K562 (cell line): ENCODE measurements around the gene MACROD2. TPM values are rescaled to one million over a fixed set of nuclear protein-coding genes. Genes with fewer than 3 reads are reported as not detected.

Experiments
- ATAC-seq: fragments of 200-7000 bp; cut with Tn5 transposase; 3 replicates; pipeline ENCODE4 v1.9.1; 2020; ENCODE audit warnings: moderate library complexity
- BruUV-seq: library from RNA; stranded (reverse); fragments of 400-500 nt; replicated peaks from 2 replicates; lab custom pipeline; 2021; lab: Mats Ljungman, UMichigan
- CTCF ChIA-PET: fragments of 300-600 bp; formaldehyde crosslinking; extraction: SDS; loops from one replicate; lab custom pipeline; 2021; ENCODE audit warnings: low intra/inter-chr PET ratio; lab: Yijun Ruan, JAX
- POLR2A ChIA-PET: fragments of 300-600, 350-650 bp; sonication (Branson Sonifier 250); formaldehyde crosslinking; extraction: SDS; loops from one replicate; lab custom pipeline; 2021; ENCODE audit warnings: antibody characterized with exemption, inconsistent platforms; lab: Yijun Ruan, JAX
- DNase-seq, 4 experiments: peaks; one replicate each; pipeline versions ENCODE4 v3.0.0 to v3.0.0-alpha.2; 2011 to 2018; ENCODE audit warnings: low spot score in 3 of 4, mixed read lengths in 3 of 4; ENCODE audit errors: extremely low read depth in 1 of 4
- FAIRE-seq: peaks from 2 replicates; lab custom pipeline; 2011; peaks lifted over from hg19 to GRCh38; lab: Jason Lieb, UNC
- H2AFZ ChIP-seq: 2 replicates; pipeline ENCODE4 v1.6.0; 2011; ENCODE audit warnings: low read depth, low read length, control low read depth, inconsistent platforms
- H3K27ac ChIP-seq: fragments of 200-600 bp; 3 replicates; pipeline ENCODE4 v1.8.0; 2011; ENCODE audit warnings: low read depth, mild to moderate bottlenecking, control low read depth, inconsistent platforms, low read length, moderate library complexity, mixed read lengths; ENCODE audit errors: extremely low read depth
- H3K27me3 ChIP-seq, 2 experiments: fragments of 300-600 bp in 1 of 2; 2 replicates in 1 of 2; 3 replicates in 1 of 2; pipeline versions ENCODE4 v1.6.0 to v1.8.0; 2011; ENCODE audit warnings: inconsistent platforms in 2 of 2, low read length in 2 of 2, mild to moderate bottlenecking in 1 of 2, mixed read lengths in 1 of 2, moderate library complexity in 1 of 2; ENCODE audit not compliant: control insufficient read depth in 2 of 2, insufficient read depth in 2 of 2
- H3K36me3 ChIP-seq: fragments of 300-600 bp; 3 replicates; pipeline ENCODE4 v1.8.0; 2011; ENCODE audit warnings: mild to moderate bottlenecking, low read length, inconsistent platforms; ENCODE audit not compliant: control insufficient read depth, insufficient read depth
- H3K4me1 ChIP-seq, 2 experiments: fragments of 200-600 bp in 1 of 2; replicated peaks in 1 of 2; 2 replicates in 1 of 2; 3 replicates in 1 of 2; pipeline versions ENCODE4 v1.5.1 to v1.8.0; 2011; ENCODE audit warnings: inconsistent platforms in 2 of 2, low read length in 2 of 2, mild to moderate bottlenecking in 1 of 2, mixed read lengths in 1 of 2, moderate library complexity in 1 of 2; ENCODE audit not compliant: control insufficient read depth in 2 of 2, insufficient read depth in 2 of 2
- H3K4me2 ChIP-seq: 2 replicates; pipeline ENCODE4 v1.6.1; 2011; ENCODE audit warnings: low read length, control low read depth, inconsistent platforms, mixed read lengths; ENCODE audit not compliant: insufficient read depth
- H3K4me3 ChIP-seq: fragments of 200-600 bp; sonication (generic), shearing (Covaris generic); 2 replicates; pipeline ENCODE4 v1.5.1; 2016; ENCODE audit warnings: control low read depth, inconsistent platforms
- H3K79me2 ChIP-seq: fragments of 200-600 bp; 3 replicates; pipeline ENCODE4 v1.8.0; 2011; ENCODE audit warnings: low read length, inconsistent platforms; ENCODE audit not compliant: control insufficient read depth, insufficient read depth
- H3K9ac ChIP-seq, 2 experiments: 2 replicates each; pipeline versions ENCODE4 v1.6.0 to v1.6.1; 2011; ENCODE audit warnings: low read depth in 2 of 2, low read length in 2 of 2, control low read depth in 1 of 2, inconsistent platforms in 1 of 2, mild to moderate bottlenecking in 1 of 2, mixed read lengths in 1 of 2; ENCODE audit not compliant: insufficient read depth in 1 of 2
- H3K9me1 ChIP-seq: one replicate; pipeline ENCODE4 v1.6.0; 2011; ENCODE audit warnings: inconsistent platforms, mild to moderate bottlenecking, low read length, moderate library complexity; ENCODE audit not compliant: control insufficient read depth, insufficient read depth
- H3K9me3 ChIP-seq: replicated peaks from 2 replicates; pipeline ENCODE4 v1.5.1; 2011; ENCODE audit warnings: low read depth, low read length, inconsistent platforms; ENCODE audit not compliant: control insufficient read depth, insufficient read depth
- H4K20me1 ChIP-seq: replicated peaks from 2 replicates; pipeline ENCODE4 v1.6.1; 2011; ENCODE audit warnings: low read length, inconsistent platforms, mixed read lengths; ENCODE audit not compliant: control insufficient read depth, insufficient read depth
- BHLHE40 ChIP-seq: IDR thresholded peaks from 2 replicates; pipeline ENCODE4 v1.6.1; 2011; ENCODE audit warnings: low read length, improper control_type of control experiment
- NBN ChIP-seq: fragments of 450-650 bp; IDR thresholded peaks from 2 replicates; pipeline ENCODE4 v1.6.1; 2016; ENCODE audit warnings: low read depth, mild to moderate bottlenecking
- U2AF2 ChIP-seq: fragments of 200-400 bp; formaldehyde crosslinking; optimal IDR thresholded peaks from 2 replicates; pipeline ENCODE3; 2017; ENCODE audit warnings: low read depth, mild to moderate bottlenecking, low read length
- ZNF24 ChIP-seq: fragments of 450-650 bp; IDR thresholded peaks from 2 replicates; pipeline ENCODE4 v1.6.1; 2016
- WGBS: fragments of 100-300 bp; shearing (Covaris generic); methylation state at CpG from one replicate; pipeline ENCODE4 v1.1.6; 2016; ENCODE audit warnings: low coverage, mixed read lengths; ENCODE audit not compliant: insufficient coverage; ENCODE audit errors: missing lambda C conversion rate; 5-methylcytosine and 5-hydroxymethylcytosine counted together
- in situ Hi-C: fragments of 300-500 bp; cut with MboI; formaldehyde crosslinking; loops from 4 replicates; pipeline ENCODE4 v1.15.0; 2018; ENCODE audit warnings: inconsistent platforms, mixed read lengths
- intact Hi-C: fragments of 100-400 bp; cut with micrococcal nuclease; formaldehyde crosslinking; loops from 2 replicates; pipeline ENCODE4 v1.14.2; 2022
- polyA plus RNA-seq, 8 experiments: library from polyadenylated mRNA; depleted of rRNA in 4 of 8; stranded (reverse) in 5 of 8; unstranded in 3 of 8; fragments of >200 nt; fragmentation: Nextera tagmentation in 2 of 8; fragmentation: Illumina TruSeq in 1 of 8; extraction: Ambion mirVana in 2 of 8; extraction: Trizol in 1 of 8; gene quantifications; 2 replicates each; pipeline versions ENCODE4 v1.2.1 to v1.2.3, GENCODE V29; 2011 to 2014; ENCODE audit warnings: inconsistent platforms in 1 of 8, missing spikeins in 1 of 8
- total RNA-seq, 7 experiments: library from RNA; depleted of rRNA in 6 of 7; stranded (reverse); fragments of >200 nt in 6 of 7; fragmentation: Illumina TruSeq in 2 of 7; extraction: Trizol in 2 of 7; gene quantifications; 2 replicates each; pipeline versions ENCODE4 v1.2.1 to v1.2.3, GENCODE V29; 2011 to 2021; ENCODE audit warnings: low replicate concordance in 1 of 7

MACROD2 gene
- total and polyA plus RNA-seq, 9 of the 15 experiments (the other 6 are each of a cell fraction or from before 2014, with no cell fraction given) = not detected

GRCh38 chr20:14360416-14360815 lies 365.1 kb downstream of the MACROD2 start:
- no peak overlapping the region for H3K9ac ChIP-seq
- no peaks in the 10 kb centered on the region for H3K9me3 ChIP-seq
- FAIRE-seq (no peak), ATAC-seq (no peak), DNase-seq (no peak)
- no peaks in the 10 kb centered on the region for H3K79me2 ChIP-seq
- no peaks in the 10 kb centered on the region for H3K27me3 ChIP-seq
- no peak overlapping the region for H3K27ac ChIP-seq
- no peak for TF ChIP-seq U2AF2
- no peak for TF ChIP-seq NBN
- in situ Hi-C loops = no loop called here
- H3K4me2 ChIP-seq = no peak overlapping the region
- no peaks in the 10 kb centered on the region for H3K4me1 ChIP-seq
- no peaks in the 10 kb centered on the region for H3K36me3 ChIP-seq
- POLR2A ChIA-PET = no interaction called here
- CTCF ChIA-PET = no interaction called here
- no peak overlapping the region for H3K4me3 ChIP-seq
- no peak overlapping the region for H2AFZ ChIP-seq
- no TSS peak for BruUV-seq
- H4K20me1 ChIP-seq = no peaks in the 10 kb centered on the region
- no peaks in the 10 kb centered on the region for H3K9me1 ChIP-seq
- intact Hi-C loops = no loop called here

- CTCF ChIA-PET = no interaction called here
- H3K27ac ChIP-seq = no peak overlapping the region
Measured at GRCh38 chr20:14361509-14362345, 366.4 kb downstream of the MACROD2 start.

More at GRCh38 chr20:14361509-14362345, 366.4 kb downstream of the MACROD2 start:
- ATAC-seq (no peak), DNase-seq (no peak), FAIRE-seq (no peak)
- Histone ChIP-seq H3K36me3 (no peaks in the 10 kb centered on the region), H3K4me2 (no peak overlapping the region), H3K4me3 (no peak overlapping the region), H3K4me1 (no peaks in the 10 kb centered on the region), H3K9me3 (no peaks in the 10 kb centered on the region), H3K27me3 (no peaks in the 10 kb centered on the region), H3K9ac (no peak overlapping the region), H3K9me1 (no peaks in the 10 kb centered on the region), H4K20me1 (no peaks in the 10 kb centered on the region), H3K79me2 (no peaks in the 10 kb centered on the region), H2AFZ (no peak overlapping the region)
- intact Hi-C loops = no loop called here
- no TSS peak for BruUV-seq
- TF ChIP-seq BHLHE40 (no peak), ZNF24 (no peak)
- POLR2A ChIA-PET = no interaction called here
- in situ Hi-C loops = no loop called here
- WGBS = 0% methylated on average over 3 of the region's 3 CpGs
